PC-3 (cell line): ENCODE measurements around the gene GFOD1. TPM values are rescaled to one million over a fixed set of nuclear protein-coding genes. Genes with fewer than 3 reads are reported as not detected.

Source experiments
- ATAC-seq: fragments of 200-7000 bp; cut with Tn5 transposase; 2 replicates; pipeline ENCODE4 v1.9.1; 2020; ENCODE audit warnings: mild to moderate bottlenecking, moderate library complexity
- BruUV-seq: library from RNA; stranded (reverse); fragments of 400-500 nt; replicated peaks from 2 replicates; lab custom pipeline; 2021; lab: Mats Ljungman, UMichigan
- CTCF ChIA-PET: fragments of 300-600 bp; sonication (Branson Sonifier 250); formaldehyde crosslinking; loops from one replicate; lab custom pipeline; 2022; ENCODE audit warnings: antibody characterized with exemption; lab: Charles Lee
- POLR2A ChIA-PET: fragments of 300-600 bp; sonication (Branson Sonifier 250); formaldehyde crosslinking; loops from one replicate; lab custom pipeline; 2022; ENCODE audit warnings: antibody characterized with exemption; ENCODE audit not compliant: unreplicated experiment; lab: Charles Lee
- DNase-seq: peaks from one replicate; pipeline ENCODE4 v3.0.0-alpha.2; 2015
- H2AFZ ChIP-seq: fragments of 300-600 bp; sonication (generic); 2 replicates; pipeline ENCODE4 v1.6.0; 2016; ENCODE audit warnings: antibody characterized with exemption, low read length
- H3F3A ChIP-seq: fragments of 300-600 bp; sonication (generic); one replicate; pipeline ENCODE4 v1.6.0; 2017; ENCODE audit warnings: antibody characterized with exemption, low read length, control low read depth, mild to moderate bottlenecking; ENCODE audit not compliant: unreplicated experiment
- H3K27ac ChIP-seq: fragments of 300-600 bp; sonication (generic); 2 replicates; pipeline ENCODE4 v1.5.1; 2016; ENCODE audit warnings: mild to moderate bottlenecking, low read length
- H3K27me3 ChIP-seq: fragments of 300-600 bp; sonication (generic); 2 replicates; pipeline ENCODE4 v1.6.1; 2016; ENCODE audit warnings: low read length, mixed read lengths
- H3K36me3 ChIP-seq: fragments of 300-600 bp; sonication (generic); 2 replicates; pipeline ENCODE4 v1.6.1; 2016; ENCODE audit warnings: low read depth, mixed run types, low read length, mixed read lengths
- H3K4me1 ChIP-seq: fragments of 300-600 bp; sonication (generic); 2 replicates; pipeline ENCODE4 v1.5.1; 2016; ENCODE audit warnings: low read length; ENCODE audit not compliant: insufficient read depth
- H3K4me2 ChIP-seq: fragments of 300-600 bp; sonication (generic); 2 replicates; pipeline ENCODE4 v1.6.0; 2016; ENCODE audit warnings: low read length
- H3K4me3 ChIP-seq: fragments of 300-600 bp; sonication (generic); 2 replicates; pipeline ENCODE4 v1.5.1; 2016; ENCODE audit warnings: mild to moderate bottlenecking, low read length, mixed read lengths
- H3K79me2 ChIP-seq: fragments of 300-600 bp; sonication (generic); 2 replicates; pipeline ENCODE4 v1.6.1; 2017; ENCODE audit warnings: low read length, mixed read lengths
- H3K9ac ChIP-seq: fragments of 300-600 bp; sonication (generic); 2 replicates; pipeline ENCODE4 v1.6.0; 2016; ENCODE audit warnings: mild to moderate bottlenecking, low read length
- H3K9me2 ChIP-seq: fragments of 300-600 bp; sonication (generic); replicated peaks from 2 replicates; pipeline ENCODE4 v1.6.1; 2016; ENCODE audit warnings: mixed run types, low read length, mixed read lengths
- H3K9me3 ChIP-seq: fragments of 300-600 bp; sonication (generic); 2 replicates; pipeline ENCODE4 v1.6.1; 2016; ENCODE audit warnings: low read length, mixed read lengths
- H4K20me1 ChIP-seq: fragments of 300-600 bp; sonication (generic); 2 replicates; pipeline ENCODE4 v1.6.1; 2016; ENCODE audit warnings: low read length, mixed read lengths
- EZH2 ChIP-seq: fragments of 300-600 bp; sonication (generic); IDR thresholded peaks from one replicate; pipeline ENCODE4 v1.6.1; 2017; ENCODE audit warnings: antibody characterized with exemption, mild to moderate bottlenecking, low read length; ENCODE audit not compliant: unreplicated experiment
- EZH2phosphoT487 ChIP-seq: fragments of 300-600 bp; sonication (generic); IDR thresholded peaks from 2 replicates; pipeline ENCODE4 v1.6.1; 2018; ENCODE audit warnings: mild to moderate bottlenecking, antibody characterized with exemption, low read length, borderline replicate concordance
- intact Hi-C: fragments of 100-400 bp; cut with micrococcal nuclease; formaldehyde crosslinking; loops from 2 replicates; pipeline ENCODE4 v1.9.0; 2023
- total RNA-seq: library from RNA; depleted of rRNA; stranded (reverse); fragments of >200 nt; gene quantifications from 2 replicates; pipeline ENCODE4 v1.2.3, GENCODE V29; 2014
- TF ChIP-seq, protein P1 (sequence below): fragments of 300-600 bp; sonication (generic); conservative IDR thresholded peaks from 2 replicates; pipeline ENCODE4 v1.5.1; 2017; ENCODE audit warnings: antibody characterized with exemption, low read depth, mild to moderate bottlenecking, low read length

Gene GFOD1
- total RNA-seq, 1 experiment from 2014 or later = 16.0 TPM

DNA sequence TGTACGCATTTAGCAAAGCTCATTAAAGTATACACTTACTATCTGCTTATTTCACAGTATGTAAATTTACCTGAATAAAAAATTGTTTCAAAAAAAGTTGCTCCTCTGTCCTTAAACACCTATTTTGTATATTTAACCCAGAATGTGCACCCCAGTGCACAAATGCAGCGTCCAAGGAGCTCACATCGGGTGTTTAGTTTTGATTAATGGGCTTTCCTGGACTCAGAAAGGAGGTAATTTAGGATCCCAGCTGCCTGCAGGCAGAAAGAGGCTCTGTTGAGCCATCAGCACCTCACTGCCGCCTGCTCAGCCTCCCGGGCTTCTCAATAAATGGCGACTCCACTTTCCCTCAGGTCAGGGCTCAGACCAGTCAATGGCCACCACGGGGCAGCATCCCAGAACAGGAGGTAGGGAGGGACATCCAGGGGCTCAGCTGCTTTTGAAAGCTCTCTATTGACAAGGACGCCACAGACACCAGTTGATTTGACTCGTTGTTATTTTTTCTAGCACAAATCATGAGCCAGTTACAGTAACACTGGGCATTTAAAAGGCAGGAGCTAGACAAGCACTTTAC lies 88.9 kb downstream of the GFOD1 start:
- CTCF ChIA-PET = interaction anchor here (0.6 kb wide), 1 partner anchor 80 kb away, joined by 5 read pairs; no protein-coding TSS in a partner anchor
- ATAC-seq = no peak

DNA sequence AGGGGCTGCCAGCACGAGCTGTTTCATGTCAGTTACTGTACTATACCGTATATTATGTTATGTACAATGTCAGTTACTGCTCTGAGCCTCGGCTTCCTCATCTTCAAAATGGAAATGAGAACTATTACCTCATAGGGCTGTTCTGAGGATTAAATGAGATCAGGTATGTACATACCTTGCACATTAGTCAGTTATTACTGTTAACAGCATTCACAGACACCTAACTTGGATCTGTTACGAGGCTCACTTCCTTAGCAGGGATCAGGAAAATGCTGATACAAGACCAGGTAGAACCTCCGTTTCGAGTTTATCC lies 89.4 kb downstream of the GFOD1 start:
- Histone ChIP-seq H3K79me2 (no peaks in the 10 kb centered on the region), H3F3A (no peaks in the 10 kb centered on the region), H3K4me1 (peaks cover 7% of the 10 kb centered on the region; the same call in 1 of the 2 replicates), H3K9ac (no peak overlapping the region), H3K4me3 (no peak overlapping the region), H3K27me3 (no peaks in the 10 kb centered on the region), H3K9me2 (no peaks in the 10 kb centered on the region), H3K9me3 (no peaks in the 10 kb centered on the region), H4K20me1 (no peaks in the 10 kb centered on the region), H2AFZ (no peak overlapping the region), H3K27ac (no peak overlapping the region), H3K4me2 (no peak overlapping the region), H3K36me3 (no peaks in the 10 kb centered on the region)
- CTCF ChIA-PET = interaction anchor here (0.6 kb wide), 1 partner anchor 81 kb away, joined by 5 read pairs; no protein-coding TSS in a partner anchor
- POLR2A ChIA-PET = no interaction called here
- intact Hi-C loops = no loop called here
- DNase-seq = no peak
- BruUV-seq = no TSS peak
- TF ChIP-seq, protein P1, sequence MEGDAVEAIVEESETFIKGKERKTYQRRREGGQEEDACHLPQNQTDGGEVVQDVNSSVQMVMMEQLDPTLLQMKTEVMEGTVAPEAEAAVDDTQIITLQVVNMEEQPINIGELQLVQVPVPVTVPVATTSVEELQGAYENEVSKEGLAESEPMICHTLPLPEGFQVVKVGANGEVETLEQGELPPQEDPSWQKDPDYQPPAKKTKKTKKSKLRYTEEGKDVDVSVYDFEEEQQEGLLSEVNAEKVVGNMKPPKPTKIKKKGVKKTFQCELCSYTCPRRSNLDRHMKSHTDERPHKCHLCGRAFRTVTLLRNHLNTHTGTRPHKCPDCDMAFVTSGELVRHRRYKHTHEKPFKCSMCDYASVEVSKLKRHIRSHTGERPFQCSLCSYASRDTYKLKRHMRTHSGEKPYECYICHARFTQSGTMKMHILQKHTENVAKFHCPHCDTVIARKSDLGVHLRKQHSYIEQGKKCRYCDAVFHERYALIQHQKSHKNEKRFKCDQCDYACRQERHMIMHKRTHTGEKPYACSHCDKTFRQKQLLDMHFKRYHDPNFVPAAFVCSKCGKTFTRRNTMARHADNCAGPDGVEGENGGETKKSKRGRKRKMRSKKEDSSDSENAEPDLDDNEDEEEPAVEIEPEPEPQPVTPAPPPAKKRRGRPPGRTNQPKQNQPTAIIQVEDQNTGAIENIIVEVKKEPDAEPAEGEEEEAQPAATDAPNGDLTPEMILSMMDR = no peak
- TF ChIP-seq EZH2phosphoT487 = no peak
- TF ChIP-seq EZH2 = no peak
- ATAC-seq = no peak

More for the DNA sequence above, 88.9 kb downstream of the GFOD1 start:
- BruUV-seq = no TSS peak
- no peak overlapping the region for H3K4me3 ChIP-seq
- H3K4me2 ChIP-seq = no peak overlapping the region
- no peaks in the 10 kb centered on the region for H3K9me3 ChIP-seq
- intact Hi-C loops = no loop called here
- DNase-seq = no peak
- H3K9me2 ChIP-seq = no peaks in the 10 kb centered on the region
- TF ChIP-seq EZH2phosphoT487 (no peak), EZH2 (no peak)
- TF ChIP-seq, protein P1 = no peak
- no peak overlapping the region for H3K27ac ChIP-seq
- no peaks in the 10 kb centered on the region for H3K27me3 ChIP-seq
- no peaks in the 10 kb centered on the region for H4K20me1 ChIP-seq
- no peak overlapping the region for H2AFZ ChIP-seq
- H3F3A ChIP-seq = no peaks in the 10 kb centered on the region
- POLR2A ChIA-PET = no interaction called here
- no peaks in the 10 kb centered on the region for H3K79me2 ChIP-seq
- H3K36me3 ChIP-seq = no peaks in the 10 kb centered on the region
- peaks cover 7% of the 10 kb centered on the region; the same call in 1 of the 2 replicates for H3K4me1 ChIP-seq
- no peak overlapping the region for H3K9ac ChIP-seq

- Histone ChIP-seq H3K9me3 (no peaks in the 10 kb centered on the region), H3K4me2 (no peak overlapping the region), H3K27me3 (no peaks in the 10 kb centered on the region), H2AFZ (no peak overlapping the region), H3K9ac (no peak overlapping the region), H3K36me3 (no peaks in the 10 kb centered on the region), H3K4me1 (peaks cover 7% of the 10 kb centered on the region; the same call in 1 of the 2 replicates), H4K20me1 (no peaks in the 10 kb centered on the region), H3K27ac (no peak overlapping the region), H3K4me3 (no peak overlapping the region), H3F3A (no peaks in the 10 kb centered on the region), H3K79me2 (no peaks in the 10 kb centered on the region), H3K9me2 (no peaks in the 10 kb centered on the region)
- POLR2A ChIA-PET = no interaction called here
- no peak for DNase-seq
- no TSS peak for BruUV-seq
- no peak for TF ChIP-seq EZH2
- TF ChIP-seq, protein P1 = no peak
- TF ChIP-seq EZH2phosphoT487 = no peak
- CTCF ChIA-PET = no interaction called here
- no peak for ATAC-seq
- intact Hi-C loops = no loop called here
Measured at GRCh38 chr6:13397359-13398068, 89.9 kb downstream of the GFOD1 start.
